ENCODE data around the gene AGA. TPM values are rescaled to one million over a fixed set of nuclear protein-coding genes. Genes with fewer than 3 reads are reported as not detected.
A peak's percentile ranks its signal among the peaks of the same experiment; 100 is the strongest.

AGA gene
- total RNA-seq, 4 donors from 2014 or later: 42.2 to 82.8 (median 50.4) TPM

DNA sequence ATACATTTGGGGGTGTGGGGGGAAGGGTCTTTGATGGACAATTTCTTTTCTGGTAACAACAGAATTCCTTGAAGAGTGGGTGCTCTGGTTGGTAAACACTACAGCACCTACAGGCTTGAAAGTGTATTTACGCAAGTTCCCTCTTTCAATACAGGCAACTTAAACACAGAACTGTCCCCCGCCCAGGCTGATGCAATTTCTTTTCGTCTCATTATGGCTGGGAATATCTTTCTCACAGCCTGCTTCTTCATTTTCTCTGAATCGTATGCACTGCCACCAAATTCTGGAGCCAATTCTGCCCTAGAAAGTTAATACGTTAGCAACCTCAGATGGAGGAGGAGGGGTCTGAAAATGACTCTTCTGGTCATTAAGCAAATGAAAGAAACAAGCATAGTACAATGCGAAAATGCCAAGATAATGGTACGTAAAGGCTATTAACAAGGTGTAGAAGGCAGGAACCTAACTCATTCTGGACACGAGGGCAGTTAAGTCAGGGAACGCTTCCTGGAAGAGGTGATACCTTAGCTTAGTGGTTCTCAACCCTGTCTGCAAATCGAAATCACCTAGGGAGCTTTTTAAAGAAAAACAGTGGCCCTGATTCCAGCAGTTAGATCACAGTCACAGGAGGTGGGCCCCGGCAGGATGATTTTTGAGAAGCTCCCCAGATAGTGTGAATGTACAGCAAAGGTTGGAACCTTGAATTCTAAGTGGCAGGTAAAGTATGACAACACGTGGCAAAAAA lies 1.0 kb downstream of the AGA start:
- Histone ChIP-seq H3K36me3 (peaks cover 0 to 2% of the 10 kb centered on the region in 2 donors), H3K27ac (peak overlapping the region; percentile 89 to 94 (median 90)), H3K27me3 (no peaks in the 10 kb centered on the region), H3K4me1 (peaks cover 0 to 11% of the 10 kb centered on the region in 2 donors), H3K9me3 (no peaks in the 10 kb centered on the region), H3K4me3 (replicated peaks in 1 of 3) (peak overlapping the region; percentile 29 to 76 (median 48))
- TF ChIP-seq, protein P1, sequence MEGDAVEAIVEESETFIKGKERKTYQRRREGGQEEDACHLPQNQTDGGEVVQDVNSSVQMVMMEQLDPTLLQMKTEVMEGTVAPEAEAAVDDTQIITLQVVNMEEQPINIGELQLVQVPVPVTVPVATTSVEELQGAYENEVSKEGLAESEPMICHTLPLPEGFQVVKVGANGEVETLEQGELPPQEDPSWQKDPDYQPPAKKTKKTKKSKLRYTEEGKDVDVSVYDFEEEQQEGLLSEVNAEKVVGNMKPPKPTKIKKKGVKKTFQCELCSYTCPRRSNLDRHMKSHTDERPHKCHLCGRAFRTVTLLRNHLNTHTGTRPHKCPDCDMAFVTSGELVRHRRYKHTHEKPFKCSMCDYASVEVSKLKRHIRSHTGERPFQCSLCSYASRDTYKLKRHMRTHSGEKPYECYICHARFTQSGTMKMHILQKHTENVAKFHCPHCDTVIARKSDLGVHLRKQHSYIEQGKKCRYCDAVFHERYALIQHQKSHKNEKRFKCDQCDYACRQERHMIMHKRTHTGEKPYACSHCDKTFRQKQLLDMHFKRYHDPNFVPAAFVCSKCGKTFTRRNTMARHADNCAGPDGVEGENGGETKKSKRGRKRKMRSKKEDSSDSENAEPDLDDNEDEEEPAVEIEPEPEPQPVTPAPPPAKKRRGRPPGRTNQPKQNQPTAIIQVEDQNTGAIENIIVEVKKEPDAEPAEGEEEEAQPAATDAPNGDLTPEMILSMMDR (IDR thresholded peaks at IDR 0.05): no peak
- no peak for TF ChIP-seq POLR2A (IDR thresholded peaks at IDR 0.05)
- WGBS, 2 donors: 64 to 69% methylated on average over 12 of the region's 12 CpGs
- intact Hi-C loops (cut with DNase I): no loop called here
- no peak for DNase-seq

DNA sequence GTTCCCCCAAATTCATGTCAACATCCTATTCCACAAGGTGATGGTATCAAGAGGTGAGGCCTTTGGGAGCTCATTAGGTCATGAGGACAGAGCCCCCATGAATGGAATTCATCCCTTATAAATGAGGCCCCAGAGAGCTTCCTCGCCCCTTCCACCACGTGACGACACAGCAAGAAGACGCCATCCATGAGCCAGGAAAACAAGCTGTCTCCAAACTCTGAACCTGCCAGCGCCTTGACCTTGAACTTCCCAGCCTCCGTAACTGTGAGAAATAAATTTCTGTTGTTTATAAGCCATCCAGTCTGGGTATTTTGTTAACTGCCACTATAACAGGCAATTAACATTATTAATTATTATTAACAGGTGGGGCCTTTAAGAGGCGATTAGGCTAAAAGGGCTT lies 5.8 kb downstream of the AGA start:
- Histone ChIP-seq H3K9me3 (no peaks in the 10 kb centered on the region), H3K4me1 (peaks cover 0 to 4% of the 10 kb centered on the region in 2 donors), H3K4me3 (replicated peaks in 1 of 3) (no peak overlapping the region), H3K27me3 (no peaks in the 10 kb centered on the region), H3K27ac (no peak overlapping the region), H3K36me3 (peaks cover 3 to 16% of the 10 kb centered on the region in 2 donors)
- TF ChIP-seq, protein P1 (IDR thresholded peaks at IDR 0.05): no peak
- TF ChIP-seq POLR2A (IDR thresholded peaks at IDR 0.05): no peak
- intact Hi-C loops (cut with DNase I): no loop called here
- no peak for DNase-seq
- WGBS, 2 donors: 92 to 97% methylated on average over 7 of the region's 7 CpGs

DNA sequence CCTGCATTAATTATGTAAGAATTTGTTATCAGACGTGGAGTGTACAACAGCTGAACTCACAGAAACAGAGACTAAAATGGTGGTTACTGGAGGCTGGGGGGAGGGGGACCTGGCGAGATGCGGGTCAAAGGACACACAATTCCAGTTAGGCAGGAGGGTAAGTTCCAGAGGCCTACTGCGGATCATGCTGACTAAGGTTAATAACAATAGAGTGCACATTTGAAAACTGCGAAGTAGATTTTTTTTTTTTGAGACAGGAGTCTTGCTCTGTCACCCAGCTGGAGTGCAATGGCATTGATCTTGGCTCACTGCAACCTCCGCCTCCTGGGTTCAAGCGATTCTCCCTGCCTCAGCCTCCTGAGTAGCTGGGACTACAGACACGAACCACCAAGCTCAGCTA lies 7.6 kb downstream of the AGA start:
- Histone ChIP-seq H3K4me3 (replicated peaks in 1 of 3) (no peak overlapping the region), H3K9me3 (no peaks in the 10 kb centered on the region), H3K27me3 (no peaks in the 10 kb centered on the region), H3K36me3 (peaks cover 3 to 16% of the 10 kb centered on the region in 2 donors), H3K4me1 (no peaks in the 10 kb centered on the region), H3K27ac (no peak overlapping the region)
- TF ChIP-seq, protein P1 (IDR thresholded peaks at IDR 0.05): no peak
- no peak for TF ChIP-seq POLR2A (IDR thresholded peaks at IDR 0.05)
- 95 to 97% methylated on average over 8 of the region's 8 CpGs for WGBS, 2 donors
- intact Hi-C loops (cut with DNase I): no loop called here
- no peak for DNase-seq

DNA sequence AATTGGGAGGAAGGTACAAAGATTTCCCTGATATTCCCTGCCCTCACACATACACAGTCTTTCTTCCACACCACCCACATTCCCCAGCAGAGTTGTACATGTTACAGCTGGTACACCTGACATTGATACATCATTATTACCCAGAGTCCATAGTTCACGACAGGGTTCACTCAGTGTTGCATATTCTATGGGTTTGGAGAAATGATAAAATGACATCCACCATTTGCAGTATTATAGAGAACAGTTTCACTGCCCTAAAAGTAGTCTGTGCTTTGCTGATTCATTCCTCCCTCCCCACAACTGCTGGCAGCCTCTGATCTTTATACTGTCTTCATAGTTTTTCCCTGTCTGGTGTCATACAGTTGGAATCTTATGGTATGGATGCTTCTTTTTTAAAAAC lies 15.0 kb downstream of the AGA start:
- intact Hi-C loops (cut with DNase I): no loop called here
- WGBS, 2 donors: 85 to 90% methylated on average over 1 of the region's 1 CpG
- Histone ChIP-seq H3K27me3 (no peaks in the 10 kb centered on the region), H3K4me3 (replicated peaks in 1 of 3) (no peak overlapping the region), H3K27ac (no peak overlapping the region), H3K9me3 (no peaks in the 10 kb centered on the region), H3K4me1 (no peaks in the 10 kb centered on the region), H3K36me3 (peaks cover 0 to 4% of the 10 kb centered on the region in 2 donors)
- TF ChIP-seq POLR2A (IDR thresholded peaks at IDR 0.05): no peak
- TF ChIP-seq, protein P1 (IDR thresholded peaks at IDR 0.05): no peak
- DNase-seq: no peak

DNA sequence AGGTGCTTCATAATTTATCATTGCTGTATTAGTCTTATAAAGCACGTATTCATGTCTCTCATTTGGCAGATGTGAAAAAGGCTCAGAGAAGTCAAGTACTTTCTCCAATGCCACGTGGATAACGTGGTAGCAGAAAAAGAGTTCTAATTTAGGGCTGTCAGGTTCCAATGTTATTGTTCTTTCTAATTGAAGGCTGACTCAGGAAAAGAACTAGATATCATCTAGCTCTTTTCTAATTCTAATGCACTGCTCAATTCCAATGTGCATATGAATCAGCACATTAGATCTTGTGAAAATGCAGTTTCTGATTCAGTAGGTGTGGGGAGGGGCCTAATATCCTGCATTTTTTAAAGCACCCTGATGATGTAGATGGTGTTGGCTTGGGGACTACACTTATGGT lies 22.8 kb downstream of the AGA start:
- no peaks in the 10 kb centered on the region for H3K36me3 ChIP-seq
- no peak overlapping the region for H3K27ac ChIP-seq
- 80 to 92% methylated on average over 3 of the region's 3 CpGs for WGBS, 2 donors
- H3K27me3 ChIP-seq: no peaks in the 10 kb centered on the region
- no peaks in the 10 kb centered on the region for H3K9me3 ChIP-seq
- no peak overlapping the region for H3K4me3 ChIP-seq (replicated peaks in 1 of 3)
- no peak for DNase-seq
- TF ChIP-seq, protein P1 (IDR thresholded peaks at IDR 0.05): no peak
- no peak for TF ChIP-seq POLR2A (IDR thresholded peaks at IDR 0.05)
- intact Hi-C loops (cut with DNase I): no loop called here
- no peaks in the 10 kb centered on the region for H3K4me1 ChIP-seq
